OCI-LY7 (cell line): Measurements from ENCODE around the gene INTS14.

Experiments used
- CTCF ChIP-seq: fragments of 200-600 bp; sonication (generic); conservative IDR thresholded peaks from 2 replicates; pipeline ENCODE4 v1.5.1; 2014; ENCODE audit warnings: mild to moderate bottlenecking, antibody characterized with exemption, low read length, moderate library complexity, mixed read lengths
- EZH2phosphoT487 ChIP-seq: fragments of 200-600 bp; sonication (generic); IDR thresholded peaks from 2 replicates; pipeline ENCODE4 v1.6.1; 2018; ENCODE audit warnings: low read depth, borderline replicate concordance, mild to moderate bottlenecking, mixed run types, antibody characterized with exemption, low read length, moderate library complexity, mixed read lengths

- no peak for TF ChIP-seq CTCF
- no peak for TF ChIP-seq EZH2phosphoT487
Measured at GRCh38 chr15:65550681-65551098, 60.2 kb downstream of the INTS14 start.
